PC-9 (cell line): Measurements from ENCODE around the gene ZNF860.
"Not testable (repeated sequence)": the region's sequence is repeated elsewhere in the genome, so short reads cannot be mapped to it uniquely, and the experiment has no call there.

Source experiments
- CTCF ChIP-seq: fragments of 200-600 bp; sonication (generic); conservative IDR thresholded peaks from 2 replicates; pipeline ENCODE4 v1.6.1; 2017; ENCODE audit warnings: mixed run types, antibody characterized with exemption, mild to moderate bottlenecking, moderate library complexity
- EZH2 ChIP-seq: fragments of 200-600 bp; sonication (generic); IDR thresholded peaks from 2 replicates; pipeline ENCODE4 v1.8.0; 2017; ENCODE audit warnings: antibody characterized with exemption, low read depth

- not testable (repeated sequence) for TF ChIP-seq CTCF, EZH2
Observed at GRCh38 chr3:32010699-32011098, 29.1 kb downstream of the ZNF860 start.
